ENCODE results near the gene DSN1. TPM values are rescaled to one million over a fixed set of nuclear protein-coding genes. Genes with fewer than 3 reads are reported as not detected.

The DSN1 gene
- polyA plus RNA-seq, 1 of the 3 experiments (the other 2 are of a cell fraction), result 7.3 TPM

DNA sequence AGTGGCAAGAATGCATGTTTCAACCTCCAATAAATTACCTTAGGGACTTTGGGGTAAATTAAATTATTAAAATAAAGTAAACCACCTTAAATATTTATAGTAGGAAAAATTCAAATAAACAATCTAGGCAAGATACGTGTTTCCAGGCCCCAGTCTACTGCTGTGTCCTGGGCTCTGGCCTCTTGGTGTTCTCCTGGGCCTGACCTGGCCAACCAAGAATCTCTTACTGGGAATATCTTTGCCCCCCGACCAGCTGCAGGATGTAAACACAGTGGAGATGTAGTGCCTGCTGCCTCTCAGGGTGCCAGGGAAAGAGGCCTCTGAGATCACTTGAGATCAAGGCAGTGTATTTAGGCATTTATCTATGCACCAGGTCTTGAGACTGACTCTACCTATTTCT, 11.7 kb upstream of the DSN1 start:
- WGBS (ENCODE audit: low lambda C conversion rate), result 80% methylated on average over 2 of the region's 2 CpGs
- ChIA-PET POLR2A (interaction anchor here (0.6 kb wide), 1 partner anchor 108 kb away, joined by 3 read pairs; no protein-coding TSS in a partner anchor), CTCF (interaction anchor here (1.0 to 2.8 kb wide), 3 partner anchors 11 to 23 kb away, joined by 3 to 13 read pairs (median 4); partner anchors contain the start of gene DSN1)
- H3K4me2 ChIP-seq, result no peak overlapping the region
- peaks cover 9% of the 10 kb centered on the region; the same call in 1 of the 2 replicates for H4K20me1 ChIP-seq (ENCODE audit: insufficient read depth)
- TF ChIP-seq JUND (IDR thresholded peaks at IDR 0.05) (no peak), GATA2 (CRISPR knock-in tag; IDR thresholded peaks at IDR 0.05) (no peak), FOXM1 (IDR thresholded peaks at IDR 0.05; ENCODE audit: low read depth) (no peak), FOXJ3 (CRISPR knock-in tag; IDR thresholded peaks at IDR 0.05) (no peak), RCOR1 (IDR thresholded peaks at IDR 0.05; ENCODE audit: low read length) (no peak), CHD2 (IDR thresholded peaks at IDR 0.05; ENCODE audit: low read length, partially characterized antibody) (no peak), RFX5 (IDR thresholded peaks at IDR 0.05; ENCODE audit: low read length) (no peak), REST (IDR thresholded peaks at IDR 0.05; ENCODE audit: low read depth, low read length) (no peak), TAF1 (IDR thresholded peaks at IDR 0.05; ENCODE audit: borderline replicate concordance, low read depth, low read length) (no peak), EP300 (IDR thresholded peaks at IDR 0.05; ENCODE audit: borderline replicate concordance in 1 of 2, low read depth in 1 of 2, low read length in 1 of 2) (no peak), GABPA (IDR thresholded peaks at IDR 0.05; ENCODE audit: low read depth) (no peak)
- no peak overlapping the region for H3K9ac ChIP-seq
- H3K4me3 ChIP-seq (ENCODE audit: low read depth in 2 of 2, low read length in 1 of 2), result no peak overlapping the region
- peaks cover 2% of the 10 kb centered on the region for H3F3A ChIP-seq (replicated peaks; ENCODE audit: insufficient read depth)
- H3K27ac ChIP-seq (ENCODE audit: low read depth in 2 of 2, low read length in 1 of 2), result no peak overlapping the region
- no peaks in the 10 kb centered on the region for H3K9me3 ChIP-seq
- DNase-seq, result no peak
- no peaks in the 10 kb centered on the region for H3K9me2 ChIP-seq
- no peaks in the 10 kb centered on the region for H3K27me3 ChIP-seq (ENCODE audit: insufficient read depth)
- no peaks in the 10 kb centered on the region for H3K4me1 ChIP-seq (ENCODE audit: control insufficient read depth in 1 of 2, insufficient read depth in 2 of 2, low read depth in 1 of 2, low read length in 1 of 2)
- peaks cover 27% of the 10 kb centered on the region for H3K79me2 ChIP-seq (ENCODE audit: insufficient read depth)
- H3K36me3 ChIP-seq (replicated peaks in 1 of 2; ENCODE audit: control insufficient read depth in 1 of 2, insufficient read depth in 2 of 2, low read length in 1 of 2), result peaks cover 9 to 34% of the 10 kb centered on the region in 2 experiments
- no peak overlapping the region for H2AFZ ChIP-seq (ENCODE audit: low read depth)

DNA sequence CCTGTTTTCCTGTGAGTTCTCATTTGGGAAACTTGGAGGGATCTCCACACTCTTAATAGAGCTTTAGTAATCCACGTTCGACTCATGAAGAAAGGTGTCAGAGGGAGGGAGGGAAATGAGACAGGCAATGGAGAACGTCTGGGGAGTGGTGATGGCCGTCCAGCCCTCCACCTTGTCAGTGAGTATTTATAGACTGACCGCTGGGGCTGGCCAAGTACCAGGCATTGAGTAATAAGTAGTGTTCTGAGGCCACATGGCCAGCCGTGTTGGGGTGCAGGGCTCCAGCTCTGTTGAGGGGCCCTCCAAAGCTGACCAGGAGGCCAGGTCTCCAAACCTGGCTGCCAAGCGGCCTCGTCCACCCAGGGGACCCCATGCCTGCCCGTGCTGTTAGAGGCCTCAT, 11.3 kb upstream of the DSN1 start:
- Histone ChIP-seq H3K27me3 (ENCODE audit: insufficient read depth) (no peaks in the 10 kb centered on the region), H3K4me3 (ENCODE audit: low read depth in 2 of 2, low read length in 1 of 2) (no peak overlapping the region), H2AFZ (ENCODE audit: low read depth) (no peak overlapping the region), H4K20me1 (ENCODE audit: insufficient read depth) (peaks cover 9% of the 10 kb centered on the region; the same call in 1 of the 2 replicates), H3K9me3 (no peaks in the 10 kb centered on the region), H3K9ac (no peak overlapping the region), H3K79me2 (ENCODE audit: insufficient read depth) (peaks cover 24% of the 10 kb centered on the region), H3K4me1 (ENCODE audit: control insufficient read depth in 1 of 2, insufficient read depth in 2 of 2, low read depth in 1 of 2, low read length in 1 of 2) (no peaks in the 10 kb centered on the region), H3K36me3 (replicated peaks in 1 of 2; ENCODE audit: control insufficient read depth in 1 of 2, insufficient read depth in 2 of 2, low read length in 1 of 2) (peaks cover 9 to 34% of the 10 kb centered on the region in 2 experiments), H3K4me2 (no peak overlapping the region), H3F3A (replicated peaks; ENCODE audit: insufficient read depth) (peaks cover 2% of the 10 kb centered on the region), H3K9me2 (no peaks in the 10 kb centered on the region), H3K27ac (ENCODE audit: low read depth in 2 of 2, low read length in 1 of 2) (no peak overlapping the region)
- WGBS (ENCODE audit: low lambda C conversion rate), result 95% methylated on average over 8 of the region's 9 CpGs
- DNase-seq, result no peak
- CTCF ChIA-PET, result interaction anchor here (1.0 to 1.5 kb wide), 3 partner anchors 10 to 24 kb away, joined by 3 to 4 read pairs (median 3); partner anchors contain the start of gene DSN1
- POLR2A ChIA-PET, result interaction anchor here (0.6 kb wide), 1 partner anchor 109 kb away, joined by 3 read pairs; no protein-coding TSS in a partner anchor
- no peak for TF ChIP-seq RXRA (IDR thresholded peaks at IDR 0.05; ENCODE audit: borderline replicate concordance, low read depth)
